Measurements from ENCODE around the gene IGSF3.

The IGSF3 gene

GRCh38 chr1:116532671-116533428 is 134.7 kb downstream of the IGSF3 start:
- H3K4me1 Mint-ChIP-seq (ENCODE audit: low read depth), result peaks cover 25% of the 10 kb centered on the region
- H3K27me3 Mint-ChIP-seq (ENCODE audit: low read depth), result no peaks in the 10 kb centered on the region
- H3K4me3 Mint-ChIP-seq, result no peak overlapping the region
- no peak for DNase-seq (ENCODE audit: low spot score)
- H3K36me3 Mint-ChIP-seq (ENCODE audit: low read depth), result peaks cover 70% of the 10 kb centered on the region
- no peak overlapping the region for H3K27ac Mint-ChIP-seq
- H3K9me3 Mint-ChIP-seq, result peaks cover 14% of the 10 kb centered on the region

- no peak overlapping the region for H3K27ac Mint-ChIP-seq
- peaks cover 21% of the 10 kb centered on the region for H3K9me3 Mint-ChIP-seq
- peaks cover 21% of the 10 kb centered on the region for H3K4me1 Mint-ChIP-seq (ENCODE audit: low read depth)
- no peak overlapping the region for H3K4me3 Mint-ChIP-seq
- H3K36me3 Mint-ChIP-seq (ENCODE audit: low read depth), result peaks cover 77% of the 10 kb centered on the region
- no peaks in the 10 kb centered on the region for H3K27me3 Mint-ChIP-seq (ENCODE audit: low read depth)
- DNase-seq (ENCODE audit: low spot score), result no peak
These were observed 135.6 kb downstream of the IGSF3 start for GRCh38 chr1:116531917-116532316.

- Mint-ChIP-seq H3K27me3 (ENCODE audit: low read depth) (no peaks in the 10 kb centered on the region), H3K9me3 (peaks cover 32% of the 10 kb centered on the region), H3K27ac (no peak overlapping the region), H3K4me1 (ENCODE audit: low read depth) (peaks cover 16% of the 10 kb centered on the region), H3K4me3 (no peak overlapping the region), H3K36me3 (ENCODE audit: low read depth) (peaks cover 80% of the 10 kb centered on the region)
- no peak for DNase-seq (ENCODE audit: low spot score)
These were observed 137.9 kb downstream of the IGSF3 start for GRCh38 chr1:116529681-116530080.

- H3K4me3 Mint-ChIP-seq, result no peak overlapping the region
- H3K27ac Mint-ChIP-seq, result no peak overlapping the region
- H3K9me3 Mint-ChIP-seq, result peaks cover 32% of the 10 kb centered on the region
- H3K27me3 Mint-ChIP-seq (ENCODE audit: low read depth), result no peaks in the 10 kb centered on the region
- DNase-seq (ENCODE audit: low spot score), result no peak
- peaks cover 80% of the 10 kb centered on the region for H3K36me3 Mint-ChIP-seq (ENCODE audit: low read depth)
- H3K4me1 Mint-ChIP-seq (ENCODE audit: low read depth), result peaks cover 16% of the 10 kb centered on the region
These were observed 138.3 kb downstream of the IGSF3 start for GRCh38 chr1:116529199-116529631.

GRCh38 chr1:116528329-116529083 is 139.0 kb downstream of the IGSF3 start:
- DNase-seq (ENCODE audit: low spot score), result no peak
- Mint-ChIP-seq H3K27ac (no peak overlapping the region), H3K4me3 (no peak overlapping the region), H3K9me3 (peaks cover 32% of the 10 kb centered on the region), H3K27me3 (ENCODE audit: low read depth) (no peaks in the 10 kb centered on the region), H3K4me1 (ENCODE audit: low read depth) (peaks cover 15% of the 10 kb centered on the region), H3K36me3 (ENCODE audit: low read depth) (peaks cover 74% of the 10 kb centered on the region)

GRCh38 chr1:116525440-116525839 is 142.1 kb downstream of the IGSF3 start:
- H3K9me3 Mint-ChIP-seq, result peaks cover 32% of the 10 kb centered on the region
- no peak for DNase-seq (ENCODE audit: low spot score)
- H3K4me1 Mint-ChIP-seq (ENCODE audit: low read depth), result peaks cover 10% of the 10 kb centered on the region
- no peak overlapping the region for H3K27ac Mint-ChIP-seq
- H3K4me3 Mint-ChIP-seq, result no peak overlapping the region
- no peaks in the 10 kb centered on the region for H3K27me3 Mint-ChIP-seq (ENCODE audit: low read depth)
- H3K36me3 Mint-ChIP-seq (ENCODE audit: low read depth), result peaks cover 74% of the 10 kb centered on the region
